SW480 (cell line): ENCODE results near the gene SLC17A7.
"Not testable (repeated sequence)": the region's sequence is repeated elsewhere in the genome, so short reads cannot be mapped to it uniquely, and the experiment has no call there.

ENCODE experiments used
- DNase-seq: peaks from one replicate; pipeline ENCODE4 v3.0.0-alpha.2; 2016; ENCODE audit warnings: low spot score

SLC17A7 gene

DNA sequence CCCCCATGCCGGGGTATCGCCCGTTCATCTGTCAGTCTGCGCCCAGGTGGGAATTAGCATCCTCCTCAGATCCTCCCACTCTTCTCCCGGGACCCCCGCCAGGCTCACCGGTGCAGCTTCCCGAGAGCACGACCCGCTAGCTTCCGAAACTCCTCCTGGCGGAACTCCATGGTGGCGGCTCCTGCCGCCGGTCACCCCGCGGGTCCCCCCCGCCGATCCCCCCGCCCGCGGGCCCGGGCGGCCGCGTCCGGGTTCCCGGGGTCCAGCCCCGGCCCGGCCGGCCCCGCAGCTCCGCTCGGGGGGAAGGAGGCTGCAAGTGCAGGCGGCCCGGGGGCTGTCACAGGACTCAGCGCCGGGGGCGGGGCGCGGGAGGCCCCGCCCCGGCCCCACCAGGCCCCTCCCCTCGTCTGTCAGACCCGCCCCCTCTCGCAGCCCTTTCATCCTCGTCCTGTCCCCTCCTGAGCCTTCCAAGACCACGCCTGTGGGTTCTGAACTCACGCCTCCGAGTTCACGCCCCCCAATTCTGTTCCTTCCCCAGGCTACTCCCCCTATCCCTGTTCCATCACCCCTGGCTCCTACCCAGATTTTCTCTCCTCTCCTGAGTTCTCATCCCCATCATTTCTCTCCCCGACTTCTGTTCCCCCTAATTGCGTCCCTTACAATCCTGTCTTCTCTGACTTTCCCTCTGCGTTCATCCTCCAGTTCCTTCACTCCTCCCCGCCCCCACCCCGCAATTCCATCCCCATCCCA, at the start of gene SLC17A7:
SLC17A7 (minus strand) TSS at position 318 of the 750 bp plus-strand sequence; CDS start at position 170, 148 bp downstream.
- peak; percentile 72 for DNase-seq

DNA sequence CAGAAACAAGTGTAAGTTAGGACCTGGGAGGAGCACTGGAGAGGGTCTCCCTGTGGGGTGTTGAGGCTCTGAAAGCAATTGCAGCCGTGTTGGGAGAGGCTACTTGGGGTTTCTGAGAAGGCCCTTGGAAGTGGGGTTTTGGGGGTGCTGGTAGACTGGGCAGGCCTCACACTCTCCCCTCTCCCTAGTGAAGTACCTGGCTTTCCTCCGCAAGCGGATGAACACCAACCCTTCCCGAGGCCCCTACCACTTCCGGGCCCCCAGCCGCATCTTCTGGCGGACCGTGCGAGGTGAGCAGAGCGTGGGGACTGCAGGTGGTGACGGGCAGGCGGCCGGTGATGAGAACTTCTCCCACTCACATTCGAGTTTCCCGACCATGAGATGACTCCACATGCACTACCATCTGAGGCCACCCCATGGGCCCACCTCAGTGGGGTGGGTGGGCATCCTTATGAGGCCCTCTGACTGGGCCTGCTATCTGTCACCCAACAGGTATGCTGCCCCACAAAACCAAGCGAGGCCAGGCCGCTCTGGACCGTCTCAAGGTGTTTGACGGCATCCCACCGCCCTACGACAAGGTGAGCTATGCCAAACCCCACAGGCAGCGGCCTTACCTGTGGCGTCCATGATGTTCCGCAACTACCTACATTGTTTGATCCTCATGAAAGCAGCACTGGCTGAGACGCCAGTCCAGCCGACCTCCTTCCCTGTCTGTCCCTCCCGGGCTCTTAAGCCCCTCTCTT, 49.1 kb upstream of the SLC17A7 start:
- no peak for DNase-seq

DNA sequence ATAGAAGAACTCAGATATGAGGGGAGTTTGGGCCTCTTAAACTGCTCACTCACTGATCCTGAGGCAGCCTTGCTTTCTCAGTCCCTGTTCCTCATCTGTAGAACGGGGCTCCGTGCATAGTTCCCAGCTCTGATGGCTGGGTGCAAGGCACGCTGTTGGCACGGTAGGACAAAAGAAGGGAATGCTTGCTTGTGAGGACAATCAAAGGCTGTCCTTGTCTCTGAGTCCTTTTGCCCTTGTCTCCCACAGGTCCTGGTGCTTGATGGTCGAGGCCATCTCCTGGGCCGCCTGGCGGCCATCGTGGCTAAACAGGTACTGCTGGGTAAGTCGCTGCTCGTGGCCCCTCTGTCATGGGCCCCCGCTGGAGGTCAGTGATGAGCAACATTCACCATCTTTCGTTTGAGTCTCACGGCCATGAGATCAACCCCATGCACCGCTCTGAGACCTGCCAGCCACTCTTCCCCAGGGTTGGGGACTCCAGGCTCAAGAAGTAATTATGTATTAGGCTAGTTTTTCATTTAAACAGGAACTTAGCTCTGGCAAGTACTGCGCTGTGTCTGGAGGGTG, 48.4 kb upstream of the SLC17A7 start:
- no peak for DNase-seq

DNA sequence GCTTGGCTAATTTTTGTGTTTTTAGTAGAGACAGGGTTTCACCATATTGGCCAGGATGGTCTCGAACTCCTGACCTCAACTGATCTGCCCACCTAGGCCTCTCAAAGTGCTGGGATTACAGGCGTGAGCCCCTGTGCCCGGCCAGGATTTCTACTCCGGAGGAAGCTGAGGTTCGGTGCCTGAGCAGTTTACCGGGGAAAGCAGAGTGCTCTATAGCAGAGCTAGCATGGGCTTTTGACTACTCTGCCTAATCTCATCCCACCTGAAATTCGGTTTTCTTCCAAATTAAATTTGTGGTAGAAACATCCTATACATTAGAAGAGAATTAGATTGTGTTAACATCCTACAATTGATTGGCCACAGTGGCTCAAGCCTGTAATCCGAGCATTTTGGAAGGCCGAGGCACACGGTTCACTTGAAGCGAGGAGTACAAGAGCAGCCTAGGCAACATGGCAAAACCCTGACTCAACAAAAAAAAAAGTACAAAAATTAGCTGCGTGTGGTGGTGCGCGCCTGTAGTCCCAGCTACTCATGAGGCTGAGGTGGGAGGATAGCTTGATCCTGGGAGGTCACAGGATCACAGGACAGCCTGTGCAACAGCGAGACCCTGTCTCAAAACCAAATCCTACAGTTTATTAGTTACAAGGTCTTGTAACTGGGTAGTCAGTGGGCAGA, 47.7 kb upstream of the SLC17A7 start:
- DNase-seq, result no peak

DNA sequence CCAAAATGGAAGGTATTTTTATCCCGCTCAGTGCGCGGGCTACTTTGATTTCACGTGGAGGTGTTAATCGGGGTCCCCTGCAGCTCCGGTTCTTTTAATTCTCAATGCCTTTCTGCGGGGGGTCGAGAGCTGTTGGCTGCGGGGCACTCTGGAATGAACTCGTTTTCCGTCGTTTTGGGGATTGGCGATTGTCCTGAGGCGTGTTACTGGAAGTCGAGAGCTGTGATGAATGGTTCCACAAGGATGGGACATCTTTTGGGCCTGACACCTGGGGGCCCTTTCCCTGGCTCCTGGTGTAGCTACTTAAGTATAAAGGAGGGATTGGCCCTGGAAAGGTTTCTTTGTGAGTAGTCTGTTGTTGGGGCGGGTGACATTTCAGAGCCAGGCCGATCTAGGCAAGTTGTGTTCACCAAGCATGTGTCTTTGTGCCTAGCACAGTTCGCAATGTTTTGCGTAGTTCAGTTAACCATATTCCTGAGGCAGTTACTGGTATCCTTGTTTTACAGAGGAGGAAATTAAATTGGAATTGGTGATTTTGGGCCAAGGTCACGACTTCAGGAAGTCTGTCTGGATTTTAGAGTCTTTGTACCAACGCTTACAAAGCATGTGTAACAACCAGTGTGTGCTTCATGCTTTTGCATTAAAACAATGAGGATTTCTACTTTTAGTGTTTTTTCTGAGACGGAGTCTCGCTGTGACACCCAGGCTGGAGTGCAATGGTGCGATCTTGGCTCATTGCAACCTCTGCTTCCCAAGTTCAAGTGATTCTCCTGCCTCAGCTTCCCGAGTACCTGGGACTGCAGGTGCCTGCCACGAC, 46.9 kb upstream of the SLC17A7 start:
- DNase-seq, result no peak

DNA sequence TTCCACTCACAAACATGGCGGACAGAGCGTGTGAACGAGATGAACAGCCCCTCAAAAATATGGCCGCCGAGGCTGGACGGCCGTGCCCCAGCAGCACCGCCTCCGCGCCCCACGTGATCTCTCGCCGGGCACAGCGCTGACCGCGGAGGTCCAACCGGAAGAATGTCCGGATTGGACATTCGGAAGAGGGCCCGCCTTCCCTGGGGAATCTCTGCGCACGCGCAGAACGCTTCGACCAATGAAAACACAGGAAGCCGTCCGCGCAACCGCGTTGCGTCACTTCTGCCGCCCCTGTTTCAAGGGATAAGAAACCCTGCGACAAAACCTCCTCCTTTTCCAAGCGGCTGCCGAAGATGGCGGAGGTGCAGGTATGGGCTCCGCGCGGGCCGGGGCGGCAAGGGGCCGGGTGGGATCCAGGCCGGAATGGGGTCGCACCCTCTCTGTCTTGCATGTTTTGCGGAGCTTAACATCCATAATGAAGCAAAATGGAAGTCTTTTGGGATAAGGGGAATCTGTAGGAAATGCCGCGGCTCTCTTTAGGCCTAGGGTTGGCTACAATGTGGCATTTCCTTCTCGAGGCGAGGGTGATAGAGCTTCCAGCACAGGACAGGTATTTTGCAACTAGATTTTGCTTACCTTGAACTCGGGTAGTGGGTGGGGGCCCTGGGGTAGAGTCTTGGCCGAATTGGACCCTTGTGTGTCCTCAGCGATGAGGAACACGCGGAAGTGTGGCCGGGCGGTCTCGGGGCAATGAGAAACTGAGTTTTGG, 46.1 kb upstream of the SLC17A7 start, which contains the start of gene RPL13A:
RPL13A (plus strand) TSS at position 332 of the 769 bp plus-strand sequence; CDS start at position 354, 22 bp downstream.
- DNase-seq, result peak; percentile 99

DNA sequence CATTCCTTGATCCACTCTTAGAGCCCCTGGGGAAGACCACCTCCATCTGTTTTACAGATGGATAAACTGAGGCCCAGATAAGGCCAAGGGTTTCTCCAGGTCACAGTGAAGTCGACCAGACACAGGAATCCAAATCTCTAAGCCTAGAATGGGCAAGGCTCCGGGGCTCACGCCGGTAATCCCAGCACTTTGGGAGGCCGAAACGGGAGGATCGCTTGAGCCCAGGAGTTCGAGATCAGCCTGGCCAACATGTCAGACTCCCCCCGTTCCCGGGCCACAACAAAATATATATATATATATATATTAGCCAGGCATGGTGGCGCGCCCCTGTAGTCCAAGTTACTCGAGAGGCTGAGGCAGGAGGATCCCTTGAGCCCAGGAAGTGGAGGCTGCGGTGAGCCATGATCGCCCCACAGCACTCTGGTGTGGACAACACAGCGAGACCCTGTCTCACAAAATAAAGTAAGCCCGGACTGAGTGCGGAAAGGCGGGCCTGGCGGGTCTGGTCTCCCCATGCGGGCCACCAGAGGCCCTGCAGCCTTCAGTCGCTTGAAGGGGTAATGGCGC, 45.5 kb upstream of the SLC17A7 start:
- DNase-seq, result no peak

DNA sequence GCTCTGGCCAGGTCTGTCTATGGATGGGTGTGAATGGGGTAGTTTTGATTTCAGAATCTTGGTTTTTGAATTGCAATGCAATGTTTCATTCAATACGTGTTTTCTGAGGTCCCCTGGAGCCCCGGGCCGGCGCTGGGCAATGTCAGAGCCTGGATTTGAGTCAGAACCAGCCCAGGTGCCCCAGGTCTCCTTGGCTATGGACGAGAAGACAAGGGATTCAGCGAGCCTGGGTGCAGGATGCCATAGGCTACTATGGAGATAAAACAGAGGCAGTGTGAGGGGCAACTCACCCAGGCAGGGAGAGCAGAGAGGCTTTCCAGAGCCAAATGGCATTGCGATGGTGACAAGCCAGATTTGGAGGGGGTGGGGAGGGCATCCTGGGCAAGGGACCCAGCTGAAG, 44.9 kb upstream of the SLC17A7 start:
- DNase-seq, result no peak

DNA sequence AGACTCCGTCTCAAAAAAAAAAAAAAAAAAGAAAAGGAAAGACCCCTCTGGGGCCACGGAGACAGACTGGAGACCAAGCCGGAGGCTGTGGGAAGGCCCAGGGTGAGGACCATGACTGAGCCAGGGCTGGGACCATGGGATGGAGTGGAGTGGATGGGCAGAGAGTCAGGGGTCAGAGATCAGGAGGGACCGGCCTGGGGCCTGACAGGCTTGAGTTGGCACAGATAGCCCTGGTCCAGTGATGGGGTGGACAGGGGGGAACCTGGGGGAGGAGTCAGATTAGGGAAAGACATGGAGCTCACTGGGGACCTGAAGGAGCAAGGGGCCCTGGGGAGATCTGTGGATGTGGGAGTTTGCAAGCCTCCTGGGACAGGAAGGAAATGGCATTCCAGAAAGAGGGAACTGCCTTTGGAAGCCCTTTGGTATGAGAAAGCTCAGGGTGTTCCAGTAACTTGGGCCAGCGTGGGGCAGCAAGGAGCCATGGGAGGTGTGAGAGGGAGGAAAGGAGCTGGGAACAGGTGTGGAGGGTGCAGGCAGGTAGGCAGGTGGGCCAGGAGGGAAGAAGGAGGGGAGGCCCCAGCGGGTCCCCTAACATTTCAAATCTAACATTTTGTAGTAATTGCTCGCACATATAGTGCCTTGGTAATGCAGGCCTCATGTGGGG, 39.8 kb upstream of the SLC17A7 start:
- no peak for DNase-seq

DNA sequence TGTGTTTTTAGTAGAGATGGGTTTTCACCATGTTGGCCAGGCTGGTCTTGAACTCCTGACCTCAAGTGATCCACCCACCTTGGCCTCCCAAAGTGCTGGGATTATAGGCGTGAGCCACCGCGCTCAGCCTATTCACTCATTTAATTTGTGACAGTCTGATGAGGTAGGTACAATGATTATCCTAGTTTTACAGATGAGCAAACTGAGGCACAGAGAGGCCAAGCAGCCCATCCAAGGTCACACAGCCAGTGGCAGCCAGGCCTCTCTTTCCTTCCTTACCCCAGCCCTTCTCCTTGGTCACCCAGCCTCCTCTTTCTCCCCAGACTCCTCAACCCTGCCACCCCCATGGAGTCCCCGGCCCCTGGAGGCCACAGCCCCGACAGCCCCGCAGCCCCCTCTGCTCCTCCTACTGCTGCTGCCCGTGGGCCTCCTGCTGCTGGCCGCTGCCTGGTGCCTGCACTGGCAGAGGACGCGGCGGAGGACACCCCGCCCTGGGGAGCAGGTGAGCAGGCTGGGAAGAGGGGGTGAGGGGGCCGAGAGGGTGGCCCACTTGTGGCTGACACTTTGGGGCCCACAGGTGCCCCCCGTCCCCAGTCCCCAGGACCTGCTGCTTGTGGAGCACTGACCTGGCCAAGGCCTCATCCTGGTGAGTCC, 38.8 kb upstream of the SLC17A7 start:
- no peak for DNase-seq

DNA sequence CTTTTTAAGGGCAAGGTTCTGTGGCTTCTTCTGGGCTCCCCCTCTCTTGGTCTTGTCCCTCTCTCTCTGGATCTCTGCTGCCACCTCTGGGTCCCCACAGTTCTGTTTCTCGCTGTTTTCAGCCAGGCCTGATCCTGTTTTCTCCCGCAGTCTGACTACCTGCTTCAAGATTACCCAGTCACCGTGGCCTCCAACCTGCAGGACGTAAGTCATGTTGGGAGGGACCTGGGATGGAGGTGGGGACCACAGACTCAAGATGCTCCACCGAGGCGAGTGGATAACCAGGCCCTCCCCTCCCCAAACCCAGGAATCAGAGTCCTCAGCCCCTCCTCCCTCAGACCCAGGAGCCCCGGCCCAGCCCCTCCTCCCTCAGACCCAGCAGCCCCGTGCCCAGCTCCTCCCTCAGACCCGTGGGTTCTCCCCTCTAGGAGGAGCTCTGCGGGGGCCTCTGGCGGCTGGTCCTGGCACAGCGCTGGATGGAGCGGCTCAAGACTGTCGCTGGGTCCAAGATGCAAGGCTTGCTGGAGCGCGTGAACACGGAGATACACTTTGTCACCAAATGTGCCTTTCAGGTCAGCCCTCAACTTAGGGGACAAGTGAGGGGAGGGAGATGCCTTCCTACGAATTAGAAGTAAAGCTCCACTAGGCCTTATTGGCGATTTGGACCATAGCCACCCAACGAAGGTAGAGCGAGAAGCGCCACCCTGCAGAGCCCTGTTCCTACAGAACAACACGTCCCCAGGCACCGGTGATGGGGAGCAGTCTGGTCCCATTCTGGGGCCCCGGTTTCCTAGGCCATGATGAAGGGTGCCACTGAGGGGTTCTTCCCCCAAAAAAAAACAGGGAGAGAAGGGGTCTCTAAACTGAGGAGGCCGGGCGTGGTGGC, 34.9 kb upstream of the SLC17A7 start:
- DNase-seq, result peak; percentile 64

DNA sequence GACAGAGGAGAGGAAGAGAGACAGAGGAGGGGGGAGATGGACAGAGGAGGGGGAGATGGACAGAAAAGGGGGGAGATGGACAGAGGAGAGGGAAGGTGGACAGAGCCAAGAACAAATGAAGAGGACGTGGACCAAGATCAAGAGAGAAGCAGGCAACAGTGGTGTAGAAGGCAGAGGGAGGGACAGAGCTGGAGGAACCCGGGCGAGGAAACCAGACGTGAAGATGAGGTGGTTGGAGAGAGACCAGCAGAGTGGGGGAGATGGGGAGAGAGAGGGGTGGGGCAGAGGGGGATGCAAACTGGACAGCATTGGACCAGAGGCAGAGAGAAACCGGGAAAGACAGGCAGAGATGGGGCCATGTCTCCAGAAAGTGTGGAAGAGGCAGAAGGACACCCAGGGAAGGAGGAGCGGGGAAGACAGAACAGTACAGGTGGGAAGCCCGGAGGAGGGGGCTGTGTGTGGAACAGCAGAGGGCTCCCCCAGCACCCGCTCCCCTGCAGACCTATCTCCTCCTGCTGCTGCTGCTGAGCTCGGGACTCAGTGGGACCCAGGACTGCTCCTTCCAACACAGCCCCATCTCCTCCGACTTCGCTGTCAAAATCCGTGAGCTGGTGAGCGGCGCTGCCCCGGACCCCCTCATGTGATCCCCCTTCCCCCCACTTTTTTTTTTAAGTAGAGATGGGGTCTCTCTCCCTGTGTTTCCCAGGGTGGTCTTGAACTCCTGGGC, 34.0 kb upstream of the SLC17A7 start:
- no peak for DNase-seq

DNA sequence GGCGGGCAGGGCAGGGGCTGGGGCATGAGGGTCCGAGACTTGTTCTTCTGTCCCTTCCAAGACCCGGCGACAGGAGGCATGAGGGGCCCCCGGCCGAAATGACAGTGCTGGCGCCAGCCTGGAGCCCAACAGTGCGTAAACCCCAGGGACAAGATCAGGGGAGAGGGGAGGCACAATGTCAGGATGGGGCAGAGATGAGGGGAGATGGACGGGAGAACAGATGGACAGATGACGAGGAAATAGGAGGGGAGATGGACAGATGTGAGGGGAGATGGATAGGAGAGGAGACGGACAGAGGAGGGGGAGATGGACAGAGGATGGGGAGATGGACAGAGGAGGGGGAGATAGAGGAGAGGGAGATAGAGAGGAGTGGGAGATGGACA, 33.2 kb upstream of the SLC17A7 start:
- no peak for DNase-seq

DNA sequence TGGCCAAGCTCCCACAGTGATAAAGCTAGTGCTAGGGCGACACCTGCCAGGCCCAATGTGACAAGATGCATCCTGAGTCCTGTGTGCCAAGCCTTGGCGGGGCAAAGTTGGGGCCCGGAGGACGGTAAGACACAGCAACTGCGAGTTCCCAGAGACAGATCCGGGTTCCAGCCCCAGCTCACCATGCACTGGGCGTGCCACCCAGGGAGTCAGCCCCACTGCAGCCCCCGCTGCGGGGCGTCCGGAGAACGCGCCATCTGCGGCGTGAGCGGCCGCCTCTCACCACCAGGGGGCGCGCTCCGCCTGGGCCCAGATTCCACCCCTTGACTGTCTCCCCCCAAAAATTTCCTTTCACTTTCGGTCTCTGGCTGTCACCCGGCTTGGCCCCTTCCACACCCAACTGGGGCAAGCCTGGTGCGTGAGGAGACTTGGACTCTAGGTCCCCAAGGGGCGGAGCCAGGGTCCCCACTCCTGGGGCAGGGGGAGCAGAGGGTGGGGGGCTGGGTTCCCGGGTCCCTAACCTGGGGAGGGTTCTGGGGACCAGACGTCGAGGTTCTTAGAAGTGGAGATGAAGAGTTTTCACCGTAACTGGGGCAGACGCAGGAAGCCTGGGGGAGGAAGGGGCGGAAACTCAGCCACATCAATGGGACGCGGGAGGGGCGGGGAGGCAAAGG, 32.7 kb upstream of the SLC17A7 start, which contains the start of gene FLT3LG:
FLT3LG (plus strand) TSS at position 348 of the 674 bp plus-strand sequence. CDS start 425 bp downstream, outside the sequence.
- peak; percentile 85 for DNase-seq

DNA sequence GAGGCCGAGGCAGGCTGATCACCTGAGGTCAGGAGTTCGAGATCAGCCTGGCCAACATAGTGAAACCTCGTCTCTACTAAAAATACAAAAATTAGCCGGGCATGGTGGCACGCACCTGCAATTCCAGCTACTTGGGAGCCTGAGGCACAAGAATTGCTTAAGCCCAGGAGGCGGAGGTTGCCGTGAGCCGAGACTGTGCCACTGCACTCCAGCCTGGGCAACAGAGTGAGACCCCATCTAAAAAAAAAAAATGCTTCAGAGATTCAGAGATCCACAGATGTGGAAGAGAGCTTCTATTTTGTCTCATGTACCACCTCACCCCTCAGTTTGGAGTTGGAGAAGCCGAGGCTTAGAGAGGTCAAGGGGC, 32.2 kb upstream of the SLC17A7 start:
- not testable (repeated sequence) for DNase-seq

DNA sequence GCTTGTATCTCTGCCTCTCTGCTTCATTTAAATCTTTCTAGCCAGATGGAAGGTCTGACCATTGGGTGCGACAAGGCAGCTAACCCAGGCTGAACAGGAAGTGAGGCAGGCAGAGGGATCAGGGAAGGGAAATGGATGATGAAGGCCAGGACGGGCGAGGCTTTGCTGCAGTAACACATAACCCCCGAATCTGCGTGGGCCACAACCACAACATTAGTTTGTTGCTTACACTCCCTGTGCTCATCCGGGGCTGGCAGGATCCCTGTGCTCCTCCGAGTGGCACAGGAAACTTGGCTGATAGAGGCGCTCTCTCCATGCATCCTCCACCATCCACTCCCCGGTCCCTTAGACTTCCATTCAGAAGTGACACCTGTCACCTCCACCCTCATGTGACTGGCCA, 31.6 kb upstream of the SLC17A7 start:
- DNase-seq, result no peak

DNA sequence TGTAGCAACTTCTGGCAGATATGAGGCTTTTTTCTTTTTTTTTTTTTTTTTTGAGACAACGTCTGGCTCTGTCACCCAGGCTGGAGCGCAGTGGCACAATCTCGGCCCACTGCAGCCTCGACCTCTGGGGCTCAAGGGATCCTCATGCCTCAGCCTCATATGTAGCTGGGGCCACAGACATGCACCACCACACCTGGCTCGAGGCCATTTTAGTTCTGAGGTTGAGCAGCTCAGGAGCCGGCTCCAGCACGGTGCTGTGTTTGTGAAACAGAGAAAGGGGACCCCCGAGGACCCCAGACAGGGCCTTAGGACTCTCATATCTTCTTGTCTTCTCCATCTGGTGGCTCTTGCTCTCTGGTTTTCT, 29.3 kb upstream of the SLC17A7 start:
- no peak for DNase-seq
